GM10266 (cell line): ENCODE measurements around the gene ALCAM.

Source experiments
- DNase-seq: peaks from one replicate; pipeline ENCODE4 v3.0.0; 2012; ENCODE audit errors: extremely low spot score
- CTCF ChIP-seq: IDR thresholded peaks from 2 replicates; pipeline ENCODE4 v1.5.1; 2012; ENCODE audit warnings: mild to moderate bottlenecking, low read depth; ENCODE audit not compliant: control insufficient read depth, insufficient read depth; ENCODE audit errors: missing control alignments

Gene ALCAM

GRCh38 chr3:105483476-105483875 lies 116.8 kb downstream of the ALCAM start:
- no peak for DNase-seq

GRCh38 chr3:105490045-105490444 lies 123.3 kb downstream of the ALCAM start:
- no peak for TF ChIP-seq CTCF
- no peak for DNase-seq

More at GRCh38 chr3:105483476-105483875, 116.8 kb downstream of the ALCAM start:
- no peak for TF ChIP-seq CTCF

- no peak for TF ChIP-seq CTCF
- DNase-seq = no peak
These were observed 126.7 kb downstream of the ALCAM start for GRCh38 chr3:105493305-105493892.

GRCh38 chr3:105495021-105495420 lies 128.3 kb downstream of the ALCAM start:
- DNase-seq = no peak
- TF ChIP-seq CTCF = no peak

GRCh38 chr3:105496343-105496742 lies 129.6 kb downstream of the ALCAM start:
- TF ChIP-seq CTCF = no peak
- DNase-seq = no peak

GRCh38 chr3:105497386-105497785 lies 130.7 kb downstream of the ALCAM start:
- TF ChIP-seq CTCF = no peak
- no peak for DNase-seq

- TF ChIP-seq CTCF = no peak
- DNase-seq = no peak
These were observed 133.3 kb downstream of the ALCAM start for GRCh38 chr3:105499961-105500360.
